Measurements from ENCODE around the gene ZNF792. TPM values are rescaled to one million over a fixed set of nuclear protein-coding genes. Genes with fewer than 3 reads are reported as not detected.
A peak's percentile ranks its signal among the peaks of the same experiment; 100 is the strongest.
"Not testable (repeated sequence)": the region's sequence is repeated elsewhere in the genome, so short reads cannot be mapped to it uniquely, and the experiment has no call there.

Gene ZNF792
- total RNA-seq, 2 donors from 2014 or later, result 4.4 to 5.9 TPM

DNA sequence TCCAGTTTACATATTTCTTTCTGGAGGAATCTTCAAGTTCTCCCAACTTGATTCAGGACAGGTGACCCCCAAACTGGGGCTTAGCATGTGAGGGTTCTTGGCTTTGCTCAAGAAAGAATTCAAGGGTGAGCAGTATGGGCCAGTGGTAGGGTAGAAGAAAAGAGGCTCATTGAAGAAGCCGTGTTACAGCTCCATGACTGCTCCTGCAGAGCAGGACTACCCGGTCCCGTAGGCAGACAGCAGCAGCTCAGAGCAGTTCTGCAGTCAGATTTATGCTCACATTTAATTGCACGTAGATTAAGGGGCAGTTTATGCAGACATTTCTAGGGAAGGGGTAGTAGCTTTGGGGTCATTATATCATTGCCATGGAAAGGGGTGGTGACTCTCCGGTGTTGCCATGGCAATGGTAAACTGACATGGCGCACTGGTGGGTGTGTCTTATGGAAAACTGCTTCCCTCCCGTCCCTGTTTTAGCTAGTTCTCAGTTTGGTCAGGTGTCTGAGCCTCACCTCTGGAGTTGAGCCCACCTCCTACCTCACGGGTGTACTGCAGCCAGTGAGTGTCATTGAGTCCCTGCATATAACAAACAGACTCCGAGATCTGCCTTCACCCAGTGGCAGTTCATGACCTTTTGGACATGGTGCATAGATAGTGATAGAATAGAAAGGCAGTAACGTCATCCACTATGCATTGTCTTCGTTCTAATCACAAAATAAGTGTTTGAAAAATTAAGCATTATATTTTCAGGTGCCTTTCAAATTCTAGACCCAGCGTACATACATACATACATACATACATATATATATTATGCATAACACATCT lies 16.0 kb upstream of the ZNF792 start:
- Histone ChIP-seq H3K27me3 (no peaks in the 10 kb centered on the region), H3K9me3 (peaks cover 3 to 10% of the 10 kb centered on the region in 2 donors), H3K4me1 (peaks cover 0 to 3% of the 10 kb centered on the region in 2 donors), H3K4me3 (no peak overlapping the region), H3K27ac (no peak overlapping the region), H3K36me3 (no peaks in the 10 kb centered on the region)
- no peak for DNase-seq (ENCODE audit: low spot score)
- TF ChIP-seq, protein P1, sequence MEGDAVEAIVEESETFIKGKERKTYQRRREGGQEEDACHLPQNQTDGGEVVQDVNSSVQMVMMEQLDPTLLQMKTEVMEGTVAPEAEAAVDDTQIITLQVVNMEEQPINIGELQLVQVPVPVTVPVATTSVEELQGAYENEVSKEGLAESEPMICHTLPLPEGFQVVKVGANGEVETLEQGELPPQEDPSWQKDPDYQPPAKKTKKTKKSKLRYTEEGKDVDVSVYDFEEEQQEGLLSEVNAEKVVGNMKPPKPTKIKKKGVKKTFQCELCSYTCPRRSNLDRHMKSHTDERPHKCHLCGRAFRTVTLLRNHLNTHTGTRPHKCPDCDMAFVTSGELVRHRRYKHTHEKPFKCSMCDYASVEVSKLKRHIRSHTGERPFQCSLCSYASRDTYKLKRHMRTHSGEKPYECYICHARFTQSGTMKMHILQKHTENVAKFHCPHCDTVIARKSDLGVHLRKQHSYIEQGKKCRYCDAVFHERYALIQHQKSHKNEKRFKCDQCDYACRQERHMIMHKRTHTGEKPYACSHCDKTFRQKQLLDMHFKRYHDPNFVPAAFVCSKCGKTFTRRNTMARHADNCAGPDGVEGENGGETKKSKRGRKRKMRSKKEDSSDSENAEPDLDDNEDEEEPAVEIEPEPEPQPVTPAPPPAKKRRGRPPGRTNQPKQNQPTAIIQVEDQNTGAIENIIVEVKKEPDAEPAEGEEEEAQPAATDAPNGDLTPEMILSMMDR (IDR thresholded peaks at IDR 0.05), result no peak

DNA sequence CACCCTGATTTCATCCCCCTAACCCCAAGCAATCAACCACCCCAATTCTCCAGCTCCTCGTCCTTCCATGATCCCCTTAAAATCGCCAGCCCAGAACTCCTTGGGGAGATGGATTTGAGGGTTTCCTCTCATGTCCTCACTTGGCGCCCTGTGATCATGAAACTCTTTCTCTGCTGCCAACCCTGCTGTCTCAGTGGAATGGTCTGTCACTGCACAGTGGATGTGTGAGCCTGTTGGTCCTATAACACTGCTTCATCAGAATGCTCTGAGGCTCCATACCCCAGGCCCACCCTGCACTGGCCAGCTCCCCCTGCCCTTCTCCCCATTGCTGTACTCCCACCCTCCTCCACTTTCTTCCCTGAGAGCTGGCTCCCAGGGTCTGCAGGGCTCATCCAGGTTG lies 12.6 kb upstream of the ZNF792 start:
- Histone ChIP-seq H3K27me3 (no peaks in the 10 kb centered on the region), H3K27ac (no peak overlapping the region), H3K4me1 (peaks cover 0 to 13% of the 10 kb centered on the region in 2 donors), H3K9me3 (peaks cover 3 to 10% of the 10 kb centered on the region in 2 donors), H3K36me3 (no peaks in the 10 kb centered on the region), H3K4me3 (no peak overlapping the region)
- TF ChIP-seq, protein P1 (IDR thresholded peaks at IDR 0.05), result no peak
- DNase-seq (ENCODE audit: low spot score), result no peak

DNA sequence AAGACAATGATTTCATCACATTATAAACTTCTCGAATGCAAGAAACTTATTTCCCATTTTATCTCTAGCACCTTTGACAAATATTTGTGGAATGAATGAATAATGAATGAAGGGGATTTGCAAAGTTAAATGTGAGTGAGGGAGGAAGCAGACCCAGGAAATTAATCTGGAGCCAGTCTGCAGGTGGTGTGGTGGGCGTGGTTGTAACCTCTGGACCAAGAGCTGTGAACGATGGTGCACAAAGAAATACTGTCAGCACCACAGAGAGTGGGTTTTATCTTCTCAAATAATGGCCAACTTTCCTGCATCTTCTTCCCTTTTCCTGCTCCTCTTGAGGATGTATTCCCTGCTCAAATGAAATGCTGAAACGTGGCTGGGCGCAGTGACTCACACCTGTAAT lies 11.0 kb upstream of the ZNF792 start:
- H3K4me1 ChIP-seq, result peaks cover 0 to 13% of the 10 kb centered on the region in 2 donors
- H3K36me3 ChIP-seq, result no peaks in the 10 kb centered on the region
- H3K4me3 ChIP-seq, result no peak overlapping the region
- no peak overlapping the region for H3K27ac ChIP-seq
- H3K9me3 ChIP-seq, result peaks cover 3 to 10% of the 10 kb centered on the region in 2 donors
- no peak for DNase-seq (ENCODE audit: low spot score)
- H3K27me3 ChIP-seq, result no peaks in the 10 kb centered on the region
- TF ChIP-seq, protein P1 (IDR thresholded peaks at IDR 0.05), result no peak

DNA sequence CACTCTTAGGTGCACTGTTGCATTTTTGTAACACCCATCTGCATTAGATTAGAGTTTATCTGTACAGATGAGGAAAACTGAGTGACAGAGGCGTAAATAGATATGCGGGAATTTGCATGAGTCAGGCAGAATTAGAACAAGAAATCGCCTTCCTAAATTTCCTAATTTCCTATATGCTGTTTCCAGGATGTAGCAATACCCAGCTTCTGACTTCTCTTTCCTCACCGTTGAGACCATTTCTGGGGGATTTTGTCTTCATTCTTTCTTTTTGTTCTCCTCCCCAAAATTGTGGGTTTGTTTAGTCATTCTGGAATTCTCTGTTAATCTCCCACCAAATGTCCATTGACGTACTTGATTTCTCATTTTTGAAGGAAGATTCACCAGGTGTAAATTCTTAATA lies 10.6 kb upstream of the ZNF792 start:
- DNase-seq (ENCODE audit: low spot score), result no peak
- H3K4me1 ChIP-seq, result peaks cover 0 to 13% of the 10 kb centered on the region in 2 donors
- H3K9me3 ChIP-seq, result peaks cover 3 to 10% of the 10 kb centered on the region in 2 donors
- no peak overlapping the region for H3K27ac ChIP-seq
- no peak overlapping the region for H3K4me3 ChIP-seq
- no peaks in the 10 kb centered on the region for H3K27me3 ChIP-seq
- TF ChIP-seq, protein P1 (IDR thresholded peaks at IDR 0.05), result no peak
- H3K36me3 ChIP-seq, result no peaks in the 10 kb centered on the region

DNA sequence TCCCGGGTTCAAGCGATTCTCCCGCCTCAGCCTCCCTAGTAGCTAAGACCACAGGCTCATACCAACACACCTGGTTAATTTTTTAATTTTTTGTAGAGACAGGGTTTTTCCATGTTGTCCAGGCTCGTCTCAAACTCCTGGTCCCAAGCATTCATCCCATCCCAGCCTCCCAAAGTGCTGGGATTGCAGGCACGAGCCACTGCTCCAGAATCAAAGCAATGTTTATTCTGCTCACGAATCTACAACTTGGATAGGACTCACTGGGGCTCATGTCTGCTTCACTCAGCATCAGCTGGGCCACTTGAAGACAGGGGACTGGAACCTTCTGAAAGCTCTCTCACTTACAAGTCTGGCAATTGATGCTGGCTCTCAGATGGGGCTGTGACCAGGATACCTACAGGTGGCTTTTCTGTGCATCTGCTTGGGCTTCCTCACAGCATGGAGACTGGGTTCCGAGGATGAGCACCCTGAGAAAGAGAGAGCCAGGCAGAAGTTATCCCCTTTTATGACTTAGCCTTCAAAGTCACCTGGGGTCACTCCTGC lies 8.2 kb upstream of the ZNF792 start:
- H3K27ac ChIP-seq, result no peak overlapping the region
- peaks cover 3 to 9% of the 10 kb centered on the region in 2 donors for H3K9me3 ChIP-seq
- peak; percentile 44 for DNase-seq (ENCODE audit: low spot score)
- TF ChIP-seq, protein P1 (IDR thresholded peaks at IDR 0.05), result no peak
- no peak overlapping the region for H3K4me3 ChIP-seq
- H3K27me3 ChIP-seq, result no peaks in the 10 kb centered on the region
- peaks cover 0 to 13% of the 10 kb centered on the region in 2 donors for H3K4me1 ChIP-seq
- H3K36me3 ChIP-seq, result no peaks in the 10 kb centered on the region

DNA sequence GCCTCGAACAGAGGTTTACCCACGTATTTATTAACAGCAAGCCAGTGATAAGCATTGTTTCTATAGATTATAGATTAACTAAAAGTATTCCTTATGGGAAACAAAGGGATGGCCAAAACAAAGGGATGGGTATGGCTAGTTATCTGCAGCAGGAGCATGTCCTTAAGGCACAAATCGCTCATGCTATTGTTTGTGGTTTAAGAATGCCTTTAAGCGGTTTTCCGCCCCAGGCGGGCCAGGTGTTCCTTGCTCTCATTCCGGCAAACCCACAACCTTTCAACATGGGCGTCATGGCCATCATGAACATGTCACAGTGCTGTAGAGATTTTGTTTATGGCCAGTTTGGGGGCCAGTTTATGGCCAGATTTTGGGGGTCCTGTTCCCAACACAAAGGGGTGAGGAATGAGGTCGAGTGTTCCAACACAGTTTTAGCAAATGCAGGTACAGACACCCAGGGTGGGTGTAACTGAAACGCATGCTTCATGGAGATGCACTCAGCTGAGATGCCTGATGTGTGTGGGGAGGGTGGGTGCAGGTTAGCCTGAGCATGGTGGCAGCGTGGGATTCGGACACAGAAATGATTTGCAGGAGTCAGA lies 6.3 kb upstream of the ZNF792 start:
- DNase-seq (ENCODE audit: low spot score); H3K27ac ChIP-seq; H3K27me3 ChIP-seq; H3K9me3 ChIP-seq; H3K36me3 ChIP-seq; H3K4me3 ChIP-seq: not testable (repeated sequence)
- H3K4me1 ChIP-seq, result peaks cover 0 to 13% of the 10 kb centered on the region in 2 donors
